ENCODE data around the gene PTPRT. TPM values are rescaled to one million over a fixed set of nuclear protein-coding genes. Genes with fewer than 3 reads are reported as not detected.

The PTPRT gene
- total and polyA plus RNA-seq, 2 experiments from 2014 or later: not detected

GRCh38 chr20:42370075-42370474 is 819.6 kb downstream of the PTPRT start (continued):
- TF ChIP-seq ZNF462 (CRISPR knock-in tag; IDR thresholded peaks at IDR 0.05) (no peak), POLR2AphosphoS5 (IDR thresholded peaks at IDR 0.05; ENCODE audit: low read depth) (no peak), CREB1 (CRISPR knock-in tag; IDR thresholded peaks at IDR 0.05; ENCODE audit: low read depth) (no peak), EZH2phosphoT487 (IDR thresholded peaks at IDR 0.05; ENCODE audit: unreplicated experiment) (no peak)

GRCh38 chr20:42368910-42369309 is 820.8 kb downstream of the PTPRT start:
- no peak overlapping the region for H3K27ac Mint-ChIP-seq
- ATAC-seq: no peak
- Histone ChIP-seq H3K4me1 (ENCODE audit: insufficient read depth) (no peaks in the 10 kb centered on the region), H3K9me2 (ENCODE audit: insufficient read depth) (no peaks in the 10 kb centered on the region), H3K36me3 (ENCODE audit: insufficient read depth) (no peaks in the 10 kb centered on the region), H3K27ac (ENCODE audit: low read depth) (no peak overlapping the region), H3K79me2 (replicated peaks; ENCODE audit: insufficient read depth) (no peaks in the 10 kb centered on the region), H3K4me3 (no peak overlapping the region), H3K27me3 (ENCODE audit: insufficient read depth) (no peaks in the 10 kb centered on the region), H2AFZ (no peak overlapping the region), H3F3A (replicated peaks; ENCODE audit: low read depth) (no peaks in the 10 kb centered on the region), H4K20me1 (replicated peaks; ENCODE audit: insufficient read depth) (no peaks in the 10 kb centered on the region), H3K4me2 (no peak overlapping the region)
- peaks cover 100% of the 10 kb centered on the region for H3K9me3 Mint-ChIP-seq
- H3K4me1 Mint-ChIP-seq: no peaks in the 10 kb centered on the region; the same call in 2 of the 3 replicates
- peaks cover 46% of the 10 kb centered on the region for H3K36me3 Mint-ChIP-seq (ENCODE audit: low read depth)
- no peak overlapping the region for H3K4me3 Mint-ChIP-seq
- peaks cover 5% of the 10 kb centered on the region for H3K27me3 Mint-ChIP-seq (ENCODE audit: insufficient read depth, low read depth, poor library complexity)
- no peak for DNase-seq (ENCODE audit: low spot score)
- no peak for TF ChIP-seq EZH2 (IDR thresholded peaks at IDR 0.05; ENCODE audit: low read depth, unreplicated experiment)
- no peak for TF ChIP-seq CREB1 (CRISPR knock-in tag; IDR thresholded peaks at IDR 0.05; ENCODE audit: low read depth)
- no peak for TF ChIP-seq EZH2phosphoT487 (IDR thresholded peaks at IDR 0.05; ENCODE audit: unreplicated experiment)
- no peak for TF ChIP-seq STAT1 (IDR thresholded peaks at IDR 0.05; ENCODE audit: unreplicated experiment)
- no peak for TF ChIP-seq ZNF462 (CRISPR knock-in tag; IDR thresholded peaks at IDR 0.05)
- TF ChIP-seq CTCF (conservative IDR thresholded peaks at IDR 0.05; ENCODE audit: low read depth in 2 of 2): no peak
